Heart left ventricle (tissue), 16 donors: ENCODE results near the gene KBTBD3. TPM values are rescaled to one million over a fixed set of nuclear protein-coding genes. Genes with fewer than 3 reads are reported as not detected.
"Not testable (repeated sequence)": the region's sequence is repeated elsewhere in the genome, so short reads cannot be mapped to it uniquely, and the experiment has no call there.

Experiments used
- ATAC-seq, 4 donors: fragments of 200-7000 bp; cut with Tn5 transposase; one replicate each; pipeline ENCODE4 v1.9.1; 2020 to 2022; ENCODE audit warnings: moderate library complexity in 4 of 4, mild to moderate bottlenecking in 3 of 4, moderate number of reproducible peaks in 1 of 4
- DNase-seq, 5 donors: peaks; one replicate each; pipeline ENCODE4 v3.0.0-alpha.2; 2020
- H3K27ac ChIP-seq, 12 donors: fragments of 200-600 bp; sonication (generic) in 4 of 12; one replicate each; pipeline versions ENCODE4 v1.5.0 to v1.8.0; 2016 to 2022; ENCODE audit warnings: mild to moderate bottlenecking in 2 of 12
- H3K27me3 ChIP-seq, 9 donors: fragments of 200-600 bp; sonication (generic) in 2 of 9; one replicate each; pipeline versions ENCODE4 v1.5.1 to v1.8.0; 2016 to 2022; ENCODE audit warnings: mild to moderate bottlenecking in 3 of 9
- H3K36me3 ChIP-seq, 9 donors: fragments of 200-600 bp; sonication (generic) in 2 of 9; one replicate each; pipeline versions ENCODE4 v1.5.0 to v1.8.0; 2018 to 2022; ENCODE audit warnings: mild to moderate bottlenecking in 2 of 9
- H3K4me1 ChIP-seq, 12 donors: fragments of 200-600 bp; sonication (generic) in 4 of 12; one replicate each; pipeline versions ENCODE4 v1.5.0 to v1.8.0; 2016 to 2022; ENCODE audit warnings: mild to moderate bottlenecking in 3 of 12
- H3K4me3 ChIP-seq, 12 donors: fragments of 200-600 bp; sonication (generic) in 4 of 12; one replicate each; pipeline versions ENCODE4 v1.5.0 to v1.8.0; 2017 to 2022; ENCODE audit warnings: mild to moderate bottlenecking in 9 of 12, moderate library complexity in 4 of 12
- H3K9me3 ChIP-seq, 12 donors: fragments of 200-600 bp; sonication (generic) in 4 of 12; one replicate each; pipeline versions ENCODE4 v1.5.0 to v1.8.0; 2016 to 2022; ENCODE audit warnings: mild to moderate bottlenecking in 1 of 12
- POLR2A ChIP-seq, 2 donors: fragments of 450-650 bp; IDR thresholded peaks; one replicate each; pipeline ENCODE4 v1.6.1; 2017; ENCODE audit warnings: antibody characterized with exemption in 2 of 2, mild to moderate bottlenecking in 2 of 2, moderate library complexity in 2 of 2
- WGBS, 4 donors: extraction: QIAGEN DNeasy Blood & Tissue Kit in 2 of 4; methylation state at CpG; one replicate each; pipeline versions ENCODE4 v1.1.5 to v1.1.7; 2013 to 2018; 5-methylcytosine and 5-hydroxymethylcytosine counted together
- intact Hi-C, 10 donors: fragments of 100-400 bp; cut with DNase I; formaldehyde crosslinking; loops; one replicate each; pipeline versions ENCODE4 v1.11.1 to v1.14.2; 2022
- polyA plus RNA-seq, 2 donors: library from polyadenylated mRNA; stranded (reverse); fragments of 200-250 nt; gene quantifications; one replicate each; pipeline ENCODE4 v1.2.3, GENCODE V29; 2013
- total RNA-seq, 9 donors: library from RNA; depleted of rRNA in 2 of 9; stranded (reverse); fragments of >200 nt in 2 of 9; fragmentation: NEBNext Ultra II Directional in 3 of 9; extraction: Animal tissue kit (Norgen Biotek cat#: 25700) in 3 of 9; gene quantifications; one replicate each; pipeline versions ENCODE4 v1.1.0 to v1.2.4, GENCODE V29; 2016 to 2023
- TF ChIP-seq, protein P1 (sequence below), 12 donors: fragments of 200-600 bp; sonication (generic) in 4 of 12; IDR thresholded peaks; one replicate each; pipeline versions ENCODE4 v1.5.0 to v1.8.0; 2018 to 2022; ENCODE audit warnings: antibody characterized with exemption in 12 of 12, mild to moderate bottlenecking in 5 of 12
- donor health status: ischemic (EF 13 %, LVEDD 7.1; RV severe dilation, severe dysfunction).
- donor health status: healthy with polysubstance abuse.
- donor health status: DM: no; HTN: yes; CAD: no.
- donor health status: DM: no; HTN: no; CAD: no.
- donor health status: ischemic (EF 25% LVEDD 6.9; RV normal size, moderate dysfunction).
- donor health status: ischemic (EF 25% LVEDD 5.7; RV mildly dilated, moderate dysfunction).
- donor health status: healthy.
- donor health status: DM: yes; HTN: yes; CAD: no.
- donor health status: ischemic (EF 35%, LVEDD 5.7; RV mildly dilated, moderate dysfunction).
- donor health status: nonischemic (EF 11% LVEDD 7.7; RV severe dilation, severe dysfunction).
- donor health status: DM: yes; HTN: yes; CAD: no.
- donor health status: PGD.
- donor health status: ischemic (EF 29% LVEDD 5.4; RV normal size, mild dysfunction).
- donor health status: nonischemic (EF 23%, LVEDD 6.1; RV moderate dilation, normal function).

The KBTBD3 gene
- total and polyA plus RNA-seq, 11 donors, result 2.8 to 17.3 (median 9.1) TPM

- intact Hi-C loops, result no loop called here
- Histone ChIP-seq H3K36me3 (peaks cover 4 to 47% (median 41%) of the 10 kb centered on the region in 9 donors), H3K27me3 (no peaks in the 10 kb centered on the region), H3K4me3 (no peak overlapping the region), H3K27ac (no peak overlapping the region), H3K4me1 (peaks cover 0 to 25% (median 5%) of the 10 kb centered on the region in 12 donors), H3K9me3 (peaks cover 0 to 3% (median 0%) of the 10 kb centered on the region in 12 donors)
- ATAC-seq (no peak), DNase-seq (no peak)
- WGBS, 4 donors, result 71 to 80% (median 73%) methylated on average over 2 of the region's 2 CpGs
- TF ChIP-seq, protein P1, sequence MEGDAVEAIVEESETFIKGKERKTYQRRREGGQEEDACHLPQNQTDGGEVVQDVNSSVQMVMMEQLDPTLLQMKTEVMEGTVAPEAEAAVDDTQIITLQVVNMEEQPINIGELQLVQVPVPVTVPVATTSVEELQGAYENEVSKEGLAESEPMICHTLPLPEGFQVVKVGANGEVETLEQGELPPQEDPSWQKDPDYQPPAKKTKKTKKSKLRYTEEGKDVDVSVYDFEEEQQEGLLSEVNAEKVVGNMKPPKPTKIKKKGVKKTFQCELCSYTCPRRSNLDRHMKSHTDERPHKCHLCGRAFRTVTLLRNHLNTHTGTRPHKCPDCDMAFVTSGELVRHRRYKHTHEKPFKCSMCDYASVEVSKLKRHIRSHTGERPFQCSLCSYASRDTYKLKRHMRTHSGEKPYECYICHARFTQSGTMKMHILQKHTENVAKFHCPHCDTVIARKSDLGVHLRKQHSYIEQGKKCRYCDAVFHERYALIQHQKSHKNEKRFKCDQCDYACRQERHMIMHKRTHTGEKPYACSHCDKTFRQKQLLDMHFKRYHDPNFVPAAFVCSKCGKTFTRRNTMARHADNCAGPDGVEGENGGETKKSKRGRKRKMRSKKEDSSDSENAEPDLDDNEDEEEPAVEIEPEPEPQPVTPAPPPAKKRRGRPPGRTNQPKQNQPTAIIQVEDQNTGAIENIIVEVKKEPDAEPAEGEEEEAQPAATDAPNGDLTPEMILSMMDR (IDR thresholded peaks at IDR 0.05), result no peak
- no peak for TF ChIP-seq POLR2A (IDR thresholded peaks at IDR 0.05)
Measured at GRCh38 chr11:106011481-106011880, 65.7 kb downstream of the KBTBD3 start.

- H3K27ac ChIP-seq, H3K4me1 ChIP-seq, H3K27me3 ChIP-seq, ATAC-seq, intact Hi-C loops, H3K4me3 ChIP-seq, DNase-seq: not testable (repeated sequence)
- WGBS, 4 donors, result 93 to 99% (median 97%) methylated on average over 4 of the region's 4 CpGs
- Histone ChIP-seq H3K9me3 (peaks cover 0 to 30% (median 9%) of the 10 kb centered on the region in 12 donors), H3K36me3 (peaks cover 0 to 50% (median 19%) of the 10 kb centered on the region in 9 donors)
Measured at GRCh38 chr11:106003094-106003493, 74.1 kb downstream of the KBTBD3 start.

DNA sequence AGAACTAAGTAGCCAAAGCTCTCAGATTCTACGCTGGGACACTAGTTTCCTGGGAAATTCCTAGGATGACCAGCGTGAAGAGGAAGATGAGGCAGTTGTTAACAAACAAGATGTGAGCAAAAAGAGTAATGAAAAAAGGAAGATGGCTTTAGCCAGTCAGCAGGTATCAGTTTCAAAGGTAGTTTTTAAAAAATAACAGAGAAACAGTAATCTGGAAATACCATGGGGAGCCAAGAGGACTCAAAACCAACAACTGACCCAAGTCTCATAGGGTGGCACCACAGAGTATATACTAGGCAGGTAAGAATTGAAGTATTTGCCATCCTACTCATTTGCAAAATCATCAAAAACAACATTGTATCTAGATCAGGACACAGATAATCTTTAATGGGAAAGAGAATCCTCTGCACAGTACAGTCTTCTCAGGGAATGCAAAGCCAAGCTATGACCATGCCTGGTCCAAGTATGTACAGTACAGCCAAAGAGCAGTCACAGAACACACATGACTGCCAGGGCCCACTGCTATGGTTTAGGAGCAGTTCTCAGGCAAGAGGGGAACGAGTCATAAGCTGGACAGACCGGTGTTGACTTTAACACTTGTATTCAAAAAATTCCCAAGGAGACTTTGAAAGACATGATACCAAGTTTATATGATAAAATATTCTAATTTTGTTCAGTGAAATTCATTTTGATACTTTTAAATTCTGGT lies 75.7 kb downstream of the KBTBD3 start:
- Histone ChIP-seq H3K27me3 (no peaks in the 10 kb centered on the region), H3K4me3 (no peak overlapping the region), H3K4me1 (no peaks in the 10 kb centered on the region), H3K27ac (no peak overlapping the region), H3K9me3 (peaks cover 0 to 27% (median 9%) of the 10 kb centered on the region in 12 donors), H3K36me3 (peaks cover 0 to 34% (median 8%) of the 10 kb centered on the region in 9 donors)
- intact Hi-C loops, result no loop called here
- 95 to 97% (median 96%) methylated on average over 4 of the region's 4 CpGs for WGBS, 4 donors
- ATAC-seq (no peak), DNase-seq (no peak)
- no peak for TF ChIP-seq POLR2A (IDR thresholded peaks at IDR 0.05)
- TF ChIP-seq, protein P1 (IDR thresholded peaks at IDR 0.05), result no peak

Other genes with a start within 250 kb of the KBTBD3 start
- gene MSANTD4, start 55.1 kb downstream of the KBTBD3 start, total RNA-seq, result 10 to 100 TPM; 13.3 to 27.2 (median 19.7) TPM
- gene MSANTD4, start 55.1 kb downstream of the KBTBD3 start, polyA plus RNA-seq, result 10 to 100 TPM in 1 of 2 donors, 1 to 10 TPM in 1; 7.3 to 28.7 TPM
- gene AASDHPPT, start 315 bp upstream of the KBTBD3 start, total RNA-seq, result 10 to 100 TPM; 30.0 to 42.8 (median 38.4) TPM
- 10 to 100 TPM; 14.6 to 21.8 TPM for gene AASDHPPT, start 315 bp upstream of the KBTBD3 start, polyA plus RNA-seq